Activated T-helper 9 cell treated with anti-CD3 and anti-CD28 coated beads, Interleukin-2, amount 50 U/mL, for 16 hours (primary cell): Measurements from ENCODE around the gene ZCCHC10.
"Not testable (repeated sequence)": the region's sequence is repeated elsewhere in the genome, so short reads cannot be mapped to it uniquely, and the experiment has no call there.

Experiments
- DNase-seq: peaks from one replicate; pipeline ENCODE4 v3.0.0-alpha.2; 2020; ENCODE audit warnings: low read depth

The ZCCHC10 gene

GRCh38 chr5:133041157-133041784, 14.9 kb upstream of the ZCCHC10 start:
- DNase-seq = no peak

GRCh38 chr5:133036677-133037076, 10.3 kb upstream of the ZCCHC10 start:
- not testable (repeated sequence) for DNase-seq

- no peak for DNase-seq
Observed at GRCh38 chr5:133035224-133035623, 8.9 kb upstream of the ZCCHC10 start.

- DNase-seq = no peak
Observed at GRCh38 chr5:133034064-133034463, 7.7 kb upstream of the ZCCHC10 start.

GRCh38 chr5:133032852-133033742, 6.7 kb upstream of the ZCCHC10 start:
- DNase-seq = no peak

- DNase-seq = no peak
Observed at GRCh38 chr5:133030343-133031005, 4.1 kb upstream of the ZCCHC10 start.

- no peak for DNase-seq
Observed at GRCh38 chr5:133029416-133029815, 3.1 kb upstream of the ZCCHC10 start.

- no peak for DNase-seq
Observed at GRCh38 chr5:133026664-133027153, 360 bp upstream of the ZCCHC10 start.

- not testable (repeated sequence) for DNase-seq
Observed at GRCh38 chr5:133019471-133019870, 6.9 kb downstream of the ZCCHC10 start.

- no peak for DNase-seq
Observed at GRCh38 chr5:133017964-133018363, 8.4 kb downstream of the ZCCHC10 start.

GRCh38 chr5:133015466-133015865, 10.9 kb downstream of the ZCCHC10 start:
- DNase-seq = no peak

- not testable (repeated sequence) for DNase-seq
Observed at GRCh38 chr5:133008455-133008854, 17.9 kb downstream of the ZCCHC10 start.

GRCh38 chr5:133006653-133007052, 19.7 kb downstream of the ZCCHC10 start:
- DNase-seq = no peak

GRCh38 chr5:132999246-132999645, 27.1 kb downstream of the ZCCHC10 start:
- DNase-seq = no peak

GRCh38 chr5:132998556-132998955, 27.8 kb downstream of the ZCCHC10 start:
- DNase-seq = no peak

GRCh38 chr5:132996307-132996706, 30.0 kb downstream of the ZCCHC10 start:
- no peak for DNase-seq

GRCh38 chr5:132987531-132988408, 38.6 kb downstream of the ZCCHC10 start:
- DNase-seq = no peak

GRCh38 chr5:132982971-132983370, 43.4 kb downstream of the ZCCHC10 start:
- not testable (repeated sequence) for DNase-seq

GRCh38 chr5:132981288-132981687, 45.1 kb downstream of the ZCCHC10 start:
- no peak for DNase-seq

GRCh38 chr5:132979976-132980375, 46.4 kb downstream of the ZCCHC10 start:
- no peak for DNase-seq

- DNase-seq = no peak
Observed at GRCh38 chr5:132979367-132979940, 46.9 kb downstream of the ZCCHC10 start.
